Esophagus muscularis mucosa (tissue), 4 donors: ENCODE results near the gene NPC1.

Experiments used
- CTCF ChIP-seq, 3 experiments: fragments of 200-600 bp in 2 of 3; fragments of 450-650 bp in 1 of 3; sonication (generic) in 2 of 3; IDR thresholded peaks; one replicate each; pipeline ENCODE4 v1.5.1; 2017 to 2019; ENCODE audit warnings: antibody characterized with exemption in 3 of 3, mild to moderate bottlenecking in 2 of 3, moderate library complexity in 1 of 3
- EP300 ChIP-seq: sonication (generic); formaldehyde crosslinking; IDR thresholded peaks from one replicate; pipeline ENCODE4 v1.6.1; 2017; ENCODE audit warnings: antibody characterized with exemption
- POLR2A ChIP-seq: fragments of 450-650 bp; IDR thresholded peaks from one replicate; pipeline ENCODE4 v1.6.1; 2017; ENCODE audit warnings: antibody characterized with exemption, moderate library complexity, mild to moderate bottlenecking, low read depth
- POLR2AphosphoS5 ChIP-seq, 2 donors: sonication (generic); formaldehyde crosslinking; IDR thresholded peaks; one replicate each; pipeline ENCODE4 v1.6.1; 2017; ENCODE audit warnings: antibody characterized with exemption in 2 of 2

- TF ChIP-seq CTCF (IDR thresholded peaks at IDR 0.05) (no peak), POLR2A (no peak), POLR2AphosphoS5 (IDR thresholded peaks at IDR 0.05) (no peak), EP300 (no peak)
These were observed 36.7 kb upstream of the NPC1 start for GRCh38 chr18:23623040-23623439.
